ENCODE data around the gene ARL3.
"Not testable (repeated sequence)": the region's sequence is repeated elsewhere in the genome, so short reads cannot be mapped to it uniquely, and the experiment has no call there.

The ARL3 gene

GRCh38 chr10:102702742-102703141, 11.5 kb downstream of the ARL3 start:
- no peak for DNase-seq (ENCODE audit: low spot score)

- DNase-seq (ENCODE audit: low spot score): no peak
Measured at GRCh38 chr10:102701796-102702195, 12.4 kb downstream of the ARL3 start.

DNA sequence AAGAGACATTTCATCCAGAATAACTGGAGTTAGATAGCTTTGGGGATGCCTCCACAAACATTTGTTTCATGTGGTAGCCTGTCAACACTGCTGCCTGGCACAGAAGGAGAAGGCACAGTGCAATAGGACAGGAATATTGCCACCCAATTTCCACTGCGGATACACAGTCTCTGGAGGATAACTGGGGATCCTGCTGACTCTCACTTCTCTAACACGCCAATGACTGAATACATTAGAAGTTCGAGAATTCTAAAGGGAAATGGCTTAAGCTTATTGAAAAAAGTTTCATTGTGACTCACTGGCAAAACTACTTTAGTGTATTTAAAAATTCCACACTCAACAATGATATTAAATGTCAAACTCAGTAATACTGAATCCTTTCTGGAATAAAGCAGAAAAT, 12.9 kb downstream of the ARL3 start:
- DNase-seq (ENCODE audit: low spot score): no peak

- DNase-seq (ENCODE audit: low spot score): no peak
Measured at GRCh38 chr10:102698894-102699293, 15.3 kb downstream of the ARL3 start.

DNA sequence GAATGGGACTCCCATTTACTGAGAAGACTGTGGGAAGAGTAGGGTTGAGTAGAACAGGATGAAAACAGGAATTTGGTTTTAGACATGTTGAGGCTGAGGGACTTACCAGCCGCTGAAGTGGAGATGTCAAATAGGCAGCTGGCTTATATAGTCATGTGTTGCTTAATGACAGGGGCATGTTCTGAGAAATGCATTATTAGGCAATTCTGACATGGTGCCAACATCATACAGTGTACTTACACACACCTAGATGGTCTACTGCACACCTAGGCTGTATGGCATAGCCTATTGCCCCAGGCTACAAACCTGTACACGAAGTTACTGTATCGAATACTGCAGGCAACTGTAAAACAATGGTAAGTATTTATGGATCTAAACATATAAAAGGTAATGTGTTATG, 17.5 kb downstream of the ARL3 start:
- DNase-seq (ENCODE audit: low spot score): no peak

- not testable (repeated sequence) for DNase-seq (ENCODE audit: low spot score)
Measured at GRCh38 chr10:102695401-102695800, 18.8 kb downstream of the ARL3 start.

DNA sequence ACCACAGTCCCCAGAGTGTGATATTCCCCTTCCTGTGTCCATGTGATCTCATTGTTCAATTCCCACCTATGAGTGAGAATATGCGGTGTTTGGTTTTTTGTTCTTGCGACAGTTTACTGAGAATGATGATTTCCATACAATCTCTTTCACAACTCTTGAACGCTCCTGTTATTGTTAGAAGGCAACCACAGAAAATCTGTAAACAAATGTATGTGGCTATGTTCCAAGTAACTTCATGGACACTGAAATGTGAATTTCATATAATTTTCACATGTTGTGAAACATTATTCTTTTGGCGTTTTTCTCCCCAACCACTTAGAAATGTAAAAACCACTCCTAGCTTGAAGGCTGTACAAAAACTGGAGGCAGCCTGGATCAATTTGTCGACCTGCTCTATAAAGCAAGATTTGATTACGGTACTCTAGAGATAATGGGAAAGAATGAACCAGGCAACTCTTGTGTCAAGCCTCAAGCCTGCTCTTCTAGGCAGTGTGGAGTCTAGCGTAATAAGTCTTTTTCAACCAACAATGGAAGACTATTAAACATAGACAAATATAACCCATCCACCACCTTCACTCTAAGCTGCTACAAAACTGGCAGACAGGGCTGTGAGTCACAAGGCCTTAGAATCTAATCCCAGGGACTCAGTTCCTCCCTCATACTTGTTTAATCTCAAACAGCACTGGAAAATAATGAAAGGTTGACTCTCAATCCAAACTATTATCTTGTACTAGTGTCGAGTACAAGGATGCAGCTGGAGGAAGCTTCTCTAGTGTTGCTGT, 22.7 kb downstream of the ARL3 start:
- no peak for DNase-seq (ENCODE audit: low spot score)

DNA sequence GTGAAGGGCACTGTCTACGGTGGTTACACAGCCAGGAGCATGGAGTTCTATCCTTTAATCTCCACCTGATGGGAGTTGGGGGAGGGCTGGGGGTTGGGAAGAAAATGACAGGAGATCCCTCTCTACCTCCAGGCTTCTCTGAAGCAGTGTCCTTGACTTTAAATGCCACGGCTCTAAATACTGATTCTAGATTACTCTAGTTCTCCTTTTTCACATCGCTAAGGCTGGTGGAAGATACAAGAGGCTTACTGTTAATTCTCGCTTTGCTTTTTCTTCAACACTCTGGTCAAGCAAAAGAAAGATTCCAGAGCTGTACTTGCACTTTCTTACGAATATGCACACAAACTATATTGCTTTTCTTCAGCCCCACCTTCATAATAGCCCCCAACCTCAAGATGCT, 30.5 kb downstream of the ARL3 start:
- no peak for DNase-seq (ENCODE audit: low spot score)

- no peak for DNase-seq (ENCODE audit: low spot score)
Measured at GRCh38 chr10:102682981-102683380, 31.2 kb downstream of the ARL3 start.

GRCh38 chr10:102682416-102682815, 31.8 kb downstream of the ARL3 start:
- no peak for DNase-seq (ENCODE audit: low spot score)

- no peak for DNase-seq (ENCODE audit: low spot score)
Measured at GRCh38 chr10:102681696-102682095, 32.5 kb downstream of the ARL3 start.

- DNase-seq (ENCODE audit: low spot score): no peak
Measured at GRCh38 chr10:102679596-102679995, 34.6 kb downstream of the ARL3 start.

- DNase-seq (ENCODE audit: low spot score): peak; percentile 89
Measured at GRCh38 chr10:102678842-102679289, 35.3 kb downstream of the ARL3 start.

DNA sequence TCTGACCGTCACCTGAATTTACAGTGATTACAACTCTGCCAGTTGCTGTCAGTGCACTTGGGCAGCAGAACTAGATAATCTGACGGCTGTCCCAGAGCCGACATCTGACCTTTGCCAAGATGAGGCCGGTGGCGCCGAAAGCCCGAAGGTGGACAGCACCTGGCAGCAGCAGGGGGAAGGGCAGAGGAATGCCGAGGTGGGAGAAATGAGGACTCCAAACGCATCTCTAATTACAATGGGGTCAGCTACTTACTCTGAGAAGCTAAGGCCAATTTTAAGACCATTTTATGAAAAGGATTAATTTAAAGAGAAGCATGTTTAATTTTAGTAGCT, 36.2 kb downstream of the ARL3 start:
- DNase-seq (ENCODE audit: low spot score): no peak

DNA sequence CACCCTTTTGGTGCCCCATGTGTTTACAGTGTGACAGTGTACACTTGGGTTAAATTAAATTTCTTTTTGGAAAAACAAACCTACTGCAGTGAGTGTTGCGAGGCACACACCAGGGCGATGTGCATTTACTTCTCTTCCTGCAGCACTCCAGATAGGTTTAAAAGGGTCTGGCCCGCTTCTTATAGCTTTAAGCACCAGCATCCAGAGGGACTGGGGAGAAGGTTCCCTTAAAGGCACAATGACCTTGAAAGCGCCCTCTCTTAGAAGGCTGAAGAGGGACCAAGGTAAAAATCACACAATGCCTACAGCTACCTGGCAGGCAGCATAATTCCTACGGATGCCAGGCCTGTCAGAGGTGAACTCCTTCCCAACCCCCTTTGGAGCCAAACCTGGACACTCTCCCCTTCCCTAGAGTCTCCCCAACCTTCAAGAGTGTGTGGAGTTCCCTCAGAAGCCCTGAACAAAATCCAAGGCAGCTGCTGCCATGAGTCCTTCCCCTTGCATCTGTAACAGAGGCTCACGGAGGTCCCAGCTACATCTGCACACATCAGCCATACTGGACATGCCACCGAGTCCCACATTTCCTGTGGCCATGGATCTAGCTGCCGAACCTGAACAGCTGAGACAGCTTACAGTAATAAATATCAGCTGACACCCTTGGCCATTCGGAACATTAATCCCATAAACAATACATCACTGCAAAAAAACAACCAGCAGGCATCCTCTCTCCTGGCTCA, 36.7 kb downstream of the ARL3 start:
- DNase-seq (ENCODE audit: low spot score): no peak

GRCh38 chr10:102676534-102677315, 37.5 kb downstream of the ARL3 start:
- DNase-seq (ENCODE audit: low spot score): no peak

DNA sequence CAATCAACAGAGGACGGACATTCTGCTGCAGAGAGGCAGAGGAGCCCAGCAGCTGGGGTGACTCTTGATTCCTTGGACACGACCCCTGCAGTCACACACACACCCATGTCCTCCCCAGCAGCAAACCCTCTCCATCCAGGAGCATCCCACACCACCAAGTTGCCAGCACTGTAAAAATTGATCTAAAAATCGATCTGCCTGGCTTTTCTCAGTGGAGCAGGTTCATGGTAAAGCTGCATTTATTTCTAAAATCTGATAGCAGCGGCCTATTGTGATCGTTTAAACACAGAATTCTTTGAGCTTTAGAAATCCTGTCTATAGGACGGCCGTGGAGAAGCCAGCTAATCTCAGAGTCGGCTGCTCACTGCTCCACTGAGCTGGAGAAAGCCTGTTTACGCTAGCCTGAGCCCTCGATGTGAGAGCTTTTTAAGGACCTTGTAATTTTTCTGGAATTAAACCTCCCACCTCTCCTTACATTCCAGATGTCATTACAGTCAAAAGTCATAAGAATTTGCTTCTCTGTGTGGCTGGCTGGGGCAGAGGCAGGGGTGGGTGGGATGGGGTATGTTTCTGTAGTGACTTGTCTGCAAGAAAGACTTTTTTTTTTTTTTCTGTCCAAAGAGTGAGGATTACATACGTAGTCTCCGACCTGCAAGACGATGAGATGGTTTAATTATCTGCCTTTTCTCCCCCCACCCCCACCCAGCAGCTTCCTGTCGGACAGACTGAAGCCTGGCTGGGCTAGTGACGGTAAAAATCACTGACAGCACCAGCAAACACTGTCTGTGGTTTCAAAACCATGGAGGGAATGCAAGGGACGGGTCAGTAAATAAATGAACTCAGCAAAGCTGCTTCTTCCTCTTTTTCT, 38.3 kb downstream of the ARL3 start:
- no peak for DNase-seq (ENCODE audit: low spot score)

DNA sequence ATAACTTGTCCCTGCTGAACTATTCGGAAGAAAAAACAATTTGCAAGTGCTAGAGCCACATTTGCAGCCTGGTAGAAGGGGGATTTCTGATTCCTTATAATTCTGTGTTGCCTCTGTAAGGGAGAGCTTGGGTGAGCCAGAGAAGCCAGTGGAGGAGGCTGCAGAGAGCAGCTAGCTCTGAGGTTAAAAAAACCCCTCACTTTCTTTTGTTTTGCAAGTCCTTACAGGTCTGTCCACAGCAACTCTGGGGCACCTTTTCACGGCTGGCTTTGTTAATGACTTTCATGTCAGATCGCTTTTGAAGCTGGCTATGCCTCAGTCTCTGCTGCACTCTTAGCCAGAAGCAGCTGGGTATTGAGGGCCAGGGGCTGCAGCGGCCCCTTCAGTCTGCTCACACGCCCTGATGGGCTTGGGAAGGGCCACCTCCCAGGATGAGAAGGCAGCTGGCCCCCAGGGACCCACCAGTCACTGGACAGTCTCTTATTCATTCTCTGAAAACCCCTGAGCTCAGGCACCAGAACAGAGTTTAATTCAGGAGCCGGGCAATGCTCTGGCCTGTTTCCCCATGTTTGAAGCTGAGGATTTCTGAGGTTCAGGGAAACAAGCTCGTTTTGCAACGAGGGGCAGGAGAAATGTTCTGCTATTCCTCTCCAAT, 39.1 kb downstream of the ARL3 start:
- DNase-seq (ENCODE audit: low spot score): no peak

DNA sequence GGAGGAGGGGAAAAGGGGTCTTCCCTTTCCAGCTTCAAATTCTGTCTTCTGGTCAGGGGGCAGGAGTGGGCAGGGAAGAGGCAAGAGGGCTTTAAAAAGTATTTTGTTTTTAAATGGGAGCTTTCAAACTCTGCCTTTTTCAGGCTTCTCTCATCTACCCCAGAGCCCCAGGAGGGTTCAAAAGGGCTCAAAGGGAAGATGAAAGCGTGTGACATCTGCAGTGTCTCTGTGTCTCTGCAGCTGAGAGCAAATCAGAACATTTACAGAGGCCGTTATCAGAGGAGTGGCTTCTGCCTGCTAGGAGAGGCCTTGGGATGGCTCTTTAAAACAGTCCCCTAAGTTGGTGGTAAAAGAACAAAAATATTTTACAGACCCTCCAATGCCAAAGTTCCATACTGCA, 39.6 kb downstream of the ARL3 start:
- no peak for DNase-seq (ENCODE audit: low spot score)

- DNase-seq (ENCODE audit: low spot score): peak; percentile 58
Measured at GRCh38 chr10:102673819-102674511, 40.2 kb downstream of the ARL3 start.
